Measurements from ENCODE around the gene DNM2. TPM values are rescaled to one million over a fixed set of nuclear protein-coding genes. Genes with fewer than 3 reads are reported as not detected.

DNM2 gene
- total RNA-seq, 6 experiments from 2014 or later, result 54.0 to 86.9 (median 68.3) TPM

DNA sequence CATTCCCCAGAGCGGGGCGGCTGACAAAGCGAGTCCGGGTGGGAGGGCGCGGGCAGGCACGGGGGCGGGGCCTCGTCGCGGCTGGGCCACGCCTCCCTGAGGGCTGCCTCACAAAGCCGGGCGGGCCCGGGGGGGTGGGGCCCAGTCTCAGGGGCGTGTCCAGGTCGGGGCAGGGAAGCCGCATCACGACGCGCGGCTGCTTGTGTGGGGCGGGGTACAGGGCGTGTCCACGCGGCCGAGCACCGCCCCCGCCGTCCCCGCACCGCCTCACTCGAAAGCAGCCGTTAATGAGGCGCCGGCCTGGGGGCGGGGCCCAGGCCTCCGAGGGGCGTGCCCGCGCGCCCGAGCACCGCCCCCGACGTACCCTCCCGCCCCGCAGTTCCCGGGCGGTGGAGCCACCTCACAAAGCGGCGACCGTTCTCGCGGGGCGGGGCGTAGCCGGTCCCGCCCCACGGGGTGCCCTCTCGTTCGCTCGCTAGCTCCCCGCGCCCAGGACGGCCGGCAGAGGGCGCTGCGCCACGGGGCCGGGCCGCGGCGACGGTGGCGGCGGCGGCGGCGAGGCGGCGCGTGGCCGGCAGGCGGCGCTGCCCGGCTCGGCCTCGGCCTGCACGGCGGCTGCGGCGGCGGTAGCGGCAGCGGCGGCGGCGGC, 153.2 kb downstream of the DNM2 start, which contains the start of gene CARM1:
CARM1 (plus strand) TSS at position 599 of the 649 bp plus-strand sequence. CDS start 150 bp downstream, outside the sequence.
- DNase-seq (peak; percentile 100), ATAC-seq (peak; percentile 88 to 96 (median 93))
- Histone ChIP-seq H3K4me3 (peak within 1 kb of the TSS; percentile 65 to 74 (median 67)), H3K9me3 (no peaks in the 10 kb centered on the region), H3K27me3 (no peaks in the 10 kb centered on the region), H3K4me1 (peaks cover 0 to 8% (median 0%) of the 10 kb centered on the region in 4 donors), H3K36me3 (no peaks in the 10 kb centered on the region), H3K27ac (peak within 1 kb of the TSS in 2 of 3 donors; percentile 51 to 67)
- TF ChIP-seq POLR2A (IDR thresholded peaks at IDR 0.05), result no peak
- TF ChIP-seq, protein P1, sequence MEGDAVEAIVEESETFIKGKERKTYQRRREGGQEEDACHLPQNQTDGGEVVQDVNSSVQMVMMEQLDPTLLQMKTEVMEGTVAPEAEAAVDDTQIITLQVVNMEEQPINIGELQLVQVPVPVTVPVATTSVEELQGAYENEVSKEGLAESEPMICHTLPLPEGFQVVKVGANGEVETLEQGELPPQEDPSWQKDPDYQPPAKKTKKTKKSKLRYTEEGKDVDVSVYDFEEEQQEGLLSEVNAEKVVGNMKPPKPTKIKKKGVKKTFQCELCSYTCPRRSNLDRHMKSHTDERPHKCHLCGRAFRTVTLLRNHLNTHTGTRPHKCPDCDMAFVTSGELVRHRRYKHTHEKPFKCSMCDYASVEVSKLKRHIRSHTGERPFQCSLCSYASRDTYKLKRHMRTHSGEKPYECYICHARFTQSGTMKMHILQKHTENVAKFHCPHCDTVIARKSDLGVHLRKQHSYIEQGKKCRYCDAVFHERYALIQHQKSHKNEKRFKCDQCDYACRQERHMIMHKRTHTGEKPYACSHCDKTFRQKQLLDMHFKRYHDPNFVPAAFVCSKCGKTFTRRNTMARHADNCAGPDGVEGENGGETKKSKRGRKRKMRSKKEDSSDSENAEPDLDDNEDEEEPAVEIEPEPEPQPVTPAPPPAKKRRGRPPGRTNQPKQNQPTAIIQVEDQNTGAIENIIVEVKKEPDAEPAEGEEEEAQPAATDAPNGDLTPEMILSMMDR (IDR thresholded peaks at IDR 0.05), result peak; percentile 51 to 97 (median 68)
- WGBS (ENCODE audit: insufficient coverage, low coverage, low lambda C conversion rate, missing lambda C conversion rate), result 0% methylated on average over 7 of the region's 99 CpGs
- intact Hi-C loops (cut with DNase I), result loop anchor here (5.0 to 10.0 kb wide), 2 partner anchors 51 to 54 kb away; partner anchors contain the start of genes TIMM29 (in 1 of the 2) and YIPF2 (in 1 of the 2)

DNA sequence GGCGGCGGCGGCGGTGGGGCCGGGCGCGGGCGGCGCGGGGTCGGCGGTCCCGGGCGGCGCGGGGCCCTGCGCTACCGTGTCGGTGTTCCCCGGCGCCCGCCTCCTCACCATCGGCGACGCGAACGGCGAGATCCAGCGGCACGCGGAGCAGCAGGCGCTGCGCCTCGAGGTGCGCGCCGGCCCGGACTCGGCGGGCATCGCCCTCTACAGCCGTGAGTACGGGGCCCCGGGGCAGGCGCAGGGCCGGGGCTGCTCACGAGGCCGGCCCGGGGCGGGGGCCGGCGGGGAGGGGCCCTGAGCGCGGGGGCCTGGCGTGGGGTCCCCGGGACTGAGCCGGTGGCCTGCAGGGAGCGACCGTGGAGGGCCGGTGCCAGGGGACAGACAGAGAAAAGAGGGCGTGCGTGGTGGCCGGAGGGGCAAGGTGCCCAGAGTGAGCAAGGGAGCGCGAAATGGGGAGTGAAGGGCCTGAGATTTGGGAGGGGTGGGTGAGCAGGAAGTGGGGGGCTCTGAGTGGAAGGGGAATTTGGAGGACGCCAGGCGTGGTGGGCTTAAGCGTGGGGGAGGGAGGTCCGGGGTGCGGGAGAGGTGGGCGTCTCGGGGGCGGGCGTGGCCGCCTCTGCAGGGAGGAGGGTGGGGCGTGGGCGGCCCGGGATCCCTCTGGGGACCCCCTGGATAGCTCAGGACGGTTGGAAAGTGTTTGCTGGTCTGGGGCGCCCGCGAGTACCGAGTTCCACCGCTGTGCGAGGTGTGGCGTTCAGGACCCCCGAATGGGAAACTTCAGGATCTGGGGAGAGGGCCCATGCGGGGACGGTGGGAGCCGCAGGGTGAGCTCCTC, 154.0 kb downstream of the DNM2 start:
- intact Hi-C loops (cut with DNase I), result loop anchor here (5.0 to 10.0 kb wide), 2 partner anchors 50 to 53 kb away; partner anchors contain the start of genes TIMM29 (in 1 of the 2) and YIPF2 (in 1 of the 2)

DNA sequence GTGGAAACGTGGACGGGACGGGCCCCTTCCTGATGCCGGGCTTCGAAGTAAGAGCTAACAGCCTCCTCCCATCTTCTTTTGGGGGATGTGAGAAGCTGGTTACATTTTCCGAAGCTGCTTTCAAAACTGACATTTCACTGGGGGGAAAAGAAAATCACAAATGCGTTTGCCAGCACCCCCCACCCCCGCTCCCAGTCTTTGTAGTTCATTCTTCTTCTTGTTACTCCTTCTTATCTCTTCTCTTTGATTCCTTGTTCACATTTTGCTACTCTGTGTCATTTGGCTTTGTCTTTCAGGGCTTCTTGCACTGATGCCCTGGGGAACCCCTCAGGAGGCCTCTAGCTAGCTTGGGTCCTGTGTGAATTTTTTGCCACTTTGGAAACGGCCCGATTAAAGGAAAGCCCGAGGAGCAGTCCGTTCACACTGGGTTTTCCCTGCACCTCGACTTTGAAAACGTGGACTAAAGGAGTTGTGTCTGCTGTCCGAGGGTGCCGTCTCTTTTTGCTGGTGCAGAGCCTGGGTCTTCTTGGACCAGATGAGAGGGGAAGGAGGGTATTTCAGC, 154.7 kb downstream of the DNM2 start:
- Histone ChIP-seq H3K4me1 (peaks cover 0 to 14% (median 0%) of the 10 kb centered on the region in 4 donors), H3K27me3 (no peaks in the 10 kb centered on the region), H3K9me3 (no peaks in the 10 kb centered on the region), H3K4me3 (peak overlapping the region; percentile 65 to 74 (median 67)), H3K27ac (peak overlapping the region in 1 of 3 donors; percentile 67), H3K36me3 (no peaks in the 10 kb centered on the region)
- intact Hi-C loops (cut with DNase I), result loop anchor here (5.0 to 10.0 kb wide), 2 partner anchors 50 to 52 kb away; partner anchors contain the start of genes TIMM29 (in 1 of the 2) and YIPF2 (in 1 of the 2)
- 27% methylated on average over 15 of the region's 16 CpGs for WGBS (ENCODE audit: insufficient coverage, low coverage, low lambda C conversion rate, missing lambda C conversion rate)
- no peak for ATAC-seq
- no peak for TF ChIP-seq POLR2A (IDR thresholded peaks at IDR 0.05)
- TF ChIP-seq, protein P1 (IDR thresholded peaks at IDR 0.05), result no peak
- no peak for DNase-seq

More for the DNA sequence above, 154.0 kb downstream of the DNM2 start:
- no peak for TF ChIP-seq POLR2A (IDR thresholded peaks at IDR 0.05)
- TF ChIP-seq, protein P1 (IDR thresholded peaks at IDR 0.05), result no peak
- Histone ChIP-seq H3K27ac (peak overlapping the region in 2 of 3 donors; percentile 49 to 67), H3K9me3 (no peaks in the 10 kb centered on the region), H3K36me3 (no peaks in the 10 kb centered on the region), H3K27me3 (no peaks in the 10 kb centered on the region), H3K4me3 (peak overlapping the region; percentile 65 to 74 (median 67)), H3K4me1 (peaks cover 0 to 8% (median 0%) of the 10 kb centered on the region in 4 donors)
- DNase-seq (peak; percentile 63 to 73 (median 71)), ATAC-seq (no peak)
- 0% methylated on average over 14 of the region's 90 CpGs for WGBS (ENCODE audit: insufficient coverage, low coverage, low lambda C conversion rate, missing lambda C conversion rate)

DNA sequence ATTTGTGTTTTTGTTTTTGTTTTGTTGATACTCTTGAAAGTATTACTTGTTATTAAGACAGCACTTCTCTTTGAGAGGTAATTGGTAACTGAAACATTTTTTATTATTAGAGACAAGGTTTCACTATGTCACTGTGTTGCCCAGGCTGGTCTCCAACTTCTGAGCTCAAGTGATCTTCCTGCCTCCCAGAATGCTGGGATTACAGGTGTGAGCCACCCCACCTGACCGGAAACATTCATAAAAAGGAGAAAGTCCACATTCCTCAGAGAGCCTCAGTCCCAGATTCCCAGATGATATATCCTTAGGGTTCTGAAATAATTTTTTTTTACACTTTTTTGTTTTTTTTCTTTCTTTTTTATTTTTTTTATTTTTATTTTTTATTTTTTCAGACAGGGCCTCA, 156.1 kb downstream of the DNM2 start:
- 45% methylated on average over 1 of the region's 1 CpG for WGBS (ENCODE audit: insufficient coverage, low coverage, low lambda C conversion rate, missing lambda C conversion rate)
- Histone ChIP-seq H3K27ac (no peak overlapping the region), H3K4me1 (peaks cover 0 to 14% (median 5%) of the 10 kb centered on the region in 4 donors), H3K36me3 (no peaks in the 10 kb centered on the region), H3K4me3 (no peak overlapping the region), H3K27me3 (no peaks in the 10 kb centered on the region), H3K9me3 (no peaks in the 10 kb centered on the region)
- intact Hi-C loops (cut with DNase I), result loop anchor here (5.0 to 10.0 kb wide), 2 partner anchors 48 to 51 kb away; partner anchors contain the start of genes TIMM29 (in 1 of the 2) and YIPF2 (in 1 of the 2)
- ATAC-seq (no peak), DNase-seq (no peak)
- TF ChIP-seq, protein P1 (IDR thresholded peaks at IDR 0.05), result no peak
- no peak for TF ChIP-seq POLR2A (IDR thresholded peaks at IDR 0.05)
